ENCODE results near the gene NAV2. TPM values are rescaled to one million over a fixed set of nuclear protein-coding genes. Genes with fewer than 3 reads are reported as not detected.

The NAV2 gene
- total RNA-seq, 1 experiment from 2014 or later = 63.5 TPM

DNA sequence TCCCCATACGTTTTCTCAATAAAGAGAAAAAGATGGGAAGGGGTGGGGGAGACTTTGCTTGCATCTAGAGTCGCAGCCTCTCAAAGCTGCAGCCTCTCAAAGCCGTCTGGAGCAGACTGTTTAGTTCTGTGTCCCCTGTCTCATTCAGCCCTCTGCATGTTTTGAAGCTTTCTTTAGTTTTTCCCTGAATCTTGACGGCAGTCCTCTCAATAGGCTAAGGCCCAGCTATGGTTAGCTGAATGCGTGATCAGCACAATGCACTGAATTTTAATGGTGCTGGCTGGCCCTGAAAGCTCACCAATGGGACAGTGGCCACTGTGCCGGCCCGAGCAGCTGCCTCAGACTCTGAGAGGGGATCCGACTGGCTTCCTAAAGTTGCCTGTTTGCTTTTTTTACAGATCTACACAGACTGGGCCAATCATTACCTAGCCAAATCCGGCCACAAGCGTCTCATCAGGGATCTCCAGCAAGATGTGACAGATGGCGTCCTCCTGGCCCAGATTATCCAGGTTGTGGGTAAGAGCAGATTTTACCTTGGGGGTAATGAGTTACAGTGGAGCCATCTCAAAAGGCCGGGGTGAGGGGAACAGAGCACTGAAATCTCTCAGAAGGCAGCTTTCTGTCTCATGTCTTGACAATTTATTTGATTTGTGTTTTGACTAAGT lies 119.6 kb downstream of the NAV2 start:
- H3K27me3 ChIP-seq (replicated peaks; ENCODE audit: control insufficient read depth, insufficient read depth, low read length) = no peaks in the 10 kb centered on the region
- no peak overlapping the region for H3K4me3 Mint-ChIP-seq (ENCODE audit: unreplicated experiment)
- peaks cover 23% of the 10 kb centered on the region for H3K4me1 ChIP-seq
- no peaks in the 10 kb centered on the region for H3K9me3 Mint-ChIP-seq (ENCODE audit: unreplicated experiment)
- H3K27me3 Mint-ChIP-seq (ENCODE audit: insufficient read depth, unreplicated experiment) = no peaks in the 10 kb centered on the region
- ChIA-PET POLR2A (no interaction called here), CTCF (no interaction called here)
- no peak overlapping the region for H3K27ac Mint-ChIP-seq (ENCODE audit: unreplicated experiment)
- no peaks in the 10 kb centered on the region for H3K36me3 ChIP-seq (ENCODE audit: control insufficient read depth, insufficient read depth, low read length)
- BruUV-seq (replicated peaks) = no TSS peak
- H3K9me3 ChIP-seq = no peaks in the 10 kb centered on the region
- no peak overlapping the region for H3K4me3 ChIP-seq (ENCODE audit: low read depth, low read length)
- DNase-seq = no peak
- peaks cover 10% of the 10 kb centered on the region for H3K4me1 Mint-ChIP-seq (ENCODE audit: low read depth, unreplicated experiment)
- intact Hi-C loops (cut with micrococcal nuclease; ENCODE audit: unreplicated experiment) = no loop called here
- no peak for TF ChIP-seq CTCF (IDR thresholded peaks at IDR 0.05; ENCODE audit: insufficient read depth in 1 of 2, low read depth in 1 of 2, low read length in 1 of 2, severe bottlenecking in 1 of 2, unreplicated experiment in 1 of 2)
- H3K36me3 Mint-ChIP-seq (ENCODE audit: insufficient read depth, unreplicated experiment) = no peaks in the 10 kb centered on the region

DNA sequence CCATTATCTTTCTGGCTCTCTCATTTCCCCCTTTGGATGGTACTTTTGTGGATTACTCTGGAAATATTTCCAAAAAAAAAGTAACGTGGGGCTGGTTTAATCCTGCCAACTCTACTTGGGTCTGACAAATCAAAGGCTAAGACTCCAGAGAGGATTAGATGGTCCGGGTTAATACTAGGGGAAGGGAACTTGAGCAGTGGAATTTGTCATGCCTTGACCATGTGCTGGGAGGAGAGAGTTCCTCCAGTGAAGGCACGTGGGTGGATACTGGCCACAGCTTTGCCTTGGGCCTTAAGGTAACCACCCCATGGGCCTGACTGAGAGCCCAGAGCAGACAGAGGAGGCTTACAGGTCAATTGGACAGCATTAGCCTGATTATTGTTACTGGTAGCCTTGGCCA lies 120.3 kb downstream of the NAV2 start:
- peaks cover 10% of the 10 kb centered on the region for H3K4me1 Mint-ChIP-seq (ENCODE audit: low read depth, unreplicated experiment)
- H3K36me3 ChIP-seq (ENCODE audit: control insufficient read depth, insufficient read depth, low read length) = no peaks in the 10 kb centered on the region
- POLR2A ChIA-PET = no interaction called here
- no peaks in the 10 kb centered on the region for H3K27me3 Mint-ChIP-seq (ENCODE audit: insufficient read depth, unreplicated experiment)
- H3K27me3 ChIP-seq (replicated peaks; ENCODE audit: control insufficient read depth, insufficient read depth, low read length) = no peaks in the 10 kb centered on the region
- H3K4me3 Mint-ChIP-seq (ENCODE audit: unreplicated experiment) = no peak overlapping the region
- H3K9me3 ChIP-seq = no peaks in the 10 kb centered on the region
- BruUV-seq (replicated peaks) = no TSS peak
- H3K9me3 Mint-ChIP-seq (ENCODE audit: unreplicated experiment) = no peaks in the 10 kb centered on the region
- H3K4me1 ChIP-seq = peaks cover 19% of the 10 kb centered on the region
- CTCF ChIA-PET = no interaction called here
- intact Hi-C loops (cut with micrococcal nuclease; ENCODE audit: unreplicated experiment) = no loop called here
- H3K27ac Mint-ChIP-seq (ENCODE audit: unreplicated experiment) = no peak overlapping the region
- DNase-seq = no peak
- H3K36me3 Mint-ChIP-seq (ENCODE audit: insufficient read depth, unreplicated experiment) = no peaks in the 10 kb centered on the region
- no peak for TF ChIP-seq CTCF (IDR thresholded peaks at IDR 0.05; ENCODE audit: insufficient read depth in 1 of 2, low read depth in 1 of 2, low read length in 1 of 2, severe bottlenecking in 1 of 2, unreplicated experiment in 1 of 2)
- H3K4me3 ChIP-seq (ENCODE audit: low read depth, low read length) = no peak overlapping the region

GRCh38 chr11:19834771-19835170 lies 122.1 kb downstream of the NAV2 start:
- Mint-ChIP-seq H3K9me3 (ENCODE audit: unreplicated experiment) (no peaks in the 10 kb centered on the region), H3K4me1 (ENCODE audit: low read depth, unreplicated experiment) (no peaks in the 10 kb centered on the region), H3K27ac (ENCODE audit: unreplicated experiment) (no peak overlapping the region), H3K27me3 (ENCODE audit: insufficient read depth, unreplicated experiment) (no peaks in the 10 kb centered on the region), H3K4me3 (ENCODE audit: unreplicated experiment) (no peak overlapping the region), H3K36me3 (ENCODE audit: insufficient read depth, unreplicated experiment) (no peaks in the 10 kb centered on the region)
- no peak for TF ChIP-seq CTCF (IDR thresholded peaks at IDR 0.05; ENCODE audit: insufficient read depth in 1 of 2, low read depth in 1 of 2, low read length in 1 of 2, severe bottlenecking in 1 of 2, unreplicated experiment in 1 of 2)
- CTCF ChIA-PET = no interaction called here
- Histone ChIP-seq H3K4me3 (ENCODE audit: low read depth, low read length) (no peak overlapping the region), H3K9me3 (no peaks in the 10 kb centered on the region), H3K4me1 (peaks cover under 1% of the 10 kb centered on the region), H3K27me3 (replicated peaks; ENCODE audit: control insufficient read depth, insufficient read depth, low read length) (no peaks in the 10 kb centered on the region), H3K36me3 (ENCODE audit: control insufficient read depth, insufficient read depth, low read length) (no peaks in the 10 kb centered on the region)
- no peak for DNase-seq
- no TSS peak for BruUV-seq (replicated peaks)
- POLR2A ChIA-PET = no interaction called here
- intact Hi-C loops (cut with micrococcal nuclease; ENCODE audit: unreplicated experiment) = no loop called here
